Bronchial epithelial cell (primary cell): ENCODE results near the gene CMC1. TPM values are rescaled to one million over a fixed set of nuclear protein-coding genes. Genes with fewer than 3 reads are reported as not detected.

Experiments
- DNase-seq: peaks from one replicate; pipeline ENCODE4 v3.0.0-alpha.2; 2010; ENCODE audit warnings: low read depth
- FAIRE-seq: peaks from 2 replicates; lab custom pipeline; 2011; peaks lifted over from hg19 to GRCh38; lab: Jason Lieb, UNC
- H3K27me3 ChIP-seq: 2 replicates; pipeline ENCODE4 v1.5.1; 2011; ENCODE audit warnings: low read length; ENCODE audit not compliant: control insufficient read depth, insufficient read depth
- H3K36me3 ChIP-seq: 2 replicates; pipeline ENCODE4 v1.5.1; 2011; ENCODE audit warnings: low read length; ENCODE audit not compliant: control insufficient read depth, insufficient read depth
- H3K4me3 ChIP-seq: 2 replicates; pipeline ENCODE4 v1.5.1; 2011; ENCODE audit warnings: mild to moderate bottlenecking, low read depth, low read length, control low read depth
- CTCF ChIP-seq: IDR thresholded peaks from 2 replicates; pipeline ENCODE4 v1.5.1; 2011; ENCODE audit warnings: mild to moderate bottlenecking, moderate library complexity, low read length, control low read depth, inconsistent platforms; ENCODE audit not compliant: insufficient read depth, severe bottlenecking
- total RNA-seq: library from RNA; depleted of rRNA; stranded (reverse); fragments of >200 nt; gene quantifications from 2 replicates; pipeline ENCODE4 v1.2.1, GENCODE V29; 2014

Gene CMC1
- total RNA-seq, 1 donor from 2014 or later: 2.4 TPM

GRCh38 chr3:28337230-28337629, 95.8 kb downstream of the CMC1 start:
- Histone ChIP-seq H3K27me3 (no peaks in the 10 kb centered on the region), H3K4me3 (no peak overlapping the region), H3K36me3 (peaks cover 4% of the 10 kb centered on the region)
- TF ChIP-seq CTCF: no peak
- FAIRE-seq: no peak
- no peak for DNase-seq

GRCh38 chr3:28343144-28343543, 101.7 kb downstream of the CMC1 start:
- Histone ChIP-seq H3K27me3 (no peaks in the 10 kb centered on the region), H3K36me3 (no peaks in the 10 kb centered on the region), H3K4me3 (no peak overlapping the region)
- FAIRE-seq (no peak), DNase-seq (peak; percentile 12)
- no peak for TF ChIP-seq CTCF

- DNase-seq (no peak), FAIRE-seq (no peak)
- no peak for TF ChIP-seq CTCF
- Histone ChIP-seq H3K36me3 (no peaks in the 10 kb centered on the region), H3K27me3 (no peaks in the 10 kb centered on the region), H3K4me3 (no peak overlapping the region)
These were observed 104.3 kb downstream of the CMC1 start for GRCh38 chr3:28345690-28346089.

DNA sequence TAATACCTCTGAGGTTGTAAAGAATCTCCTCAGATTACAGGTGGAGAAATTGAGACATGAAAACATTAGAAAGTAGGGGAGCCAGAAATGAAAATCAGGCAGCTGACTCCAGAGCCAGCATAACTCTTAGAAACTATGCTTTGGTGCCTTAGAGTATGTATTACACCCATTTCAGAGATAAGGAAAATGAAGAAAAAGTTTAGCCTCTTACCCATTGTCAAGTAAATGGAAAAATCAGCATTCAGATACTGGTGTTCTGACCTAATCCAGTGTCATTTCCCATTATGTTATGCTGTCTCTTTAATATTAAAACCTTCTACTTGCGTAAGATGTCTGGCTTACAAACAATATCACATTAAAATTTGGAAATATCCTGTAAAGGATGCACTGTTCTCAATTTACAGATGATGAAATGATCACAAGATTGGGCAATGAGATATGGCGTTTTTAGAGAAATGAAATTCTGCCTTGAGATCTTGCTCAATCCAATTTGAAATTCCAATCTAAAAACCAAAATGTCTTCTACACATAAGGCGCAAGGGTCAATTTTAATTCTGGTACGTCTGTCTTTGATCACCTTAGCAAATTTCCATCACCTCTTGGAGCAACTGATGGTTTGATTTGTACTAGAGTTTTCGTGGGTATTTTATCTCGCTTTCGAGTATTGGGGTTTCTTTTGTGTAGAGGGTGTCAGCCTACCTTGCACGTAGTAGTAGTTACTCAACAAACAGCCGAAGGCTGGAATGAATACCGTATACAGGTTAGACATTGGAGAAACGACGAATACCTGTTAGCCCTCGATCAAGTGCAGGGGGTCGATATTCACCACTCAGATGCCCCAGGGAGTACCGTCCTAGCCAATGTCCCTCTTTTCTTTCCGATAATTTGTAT, 106.2 kb downstream of the CMC1 start:
- no peak for FAIRE-seq
- no peaks in the 10 kb centered on the region for H3K27me3 ChIP-seq
- no peaks in the 10 kb centered on the region for H3K36me3 ChIP-seq
- TF ChIP-seq CTCF: no peak
- peak overlapping the region; percentile 90 for H3K4me3 ChIP-seq
- DNase-seq: peak; percentile 68

- H3K4me3 ChIP-seq: peak overlapping the region; percentile 90
- no peaks in the 10 kb centered on the region for H3K27me3 ChIP-seq
- TF ChIP-seq CTCF: peak; percentile 2
- FAIRE-seq: no peak
- peak; percentile 78 for DNase-seq
- H3K36me3 ChIP-seq: no peaks in the 10 kb centered on the region
These were observed 106.8 kb downstream of the CMC1 start for GRCh38 chr3:28348265-28348628.
